Ascending aorta (tissue), 2 donors: ENCODE measurements around the gene DEPDC5. TPM values are rescaled to one million over a fixed set of nuclear protein-coding genes. Genes with fewer than 3 reads are reported as not detected.
A peak's percentile ranks its signal among the peaks of the same experiment; 100 is the strongest.

Experiments
- DNase-seq, 2 donors: peaks; one replicate each; pipeline ENCODE4 v3.0.0-alpha.2; 2019; ENCODE audit warnings: low spot score in 2 of 2
- H3K27ac ChIP-seq, 2 donors: fragments of 200-600 bp; sonication (generic); one replicate each; pipeline ENCODE4 v1.5.1; 2016 to 2017; ENCODE audit warnings: mild to moderate bottlenecking in 1 of 2
- H3K27me3 ChIP-seq: fragments of 200-600 bp; sonication (generic); one replicate; pipeline ENCODE4 v1.5.1; 2017
- H3K36me3 ChIP-seq, 2 donors: fragments of 200-600 bp; sonication (generic); one replicate each; pipeline ENCODE4 v1.5.1; 2016
- H3K4me1 ChIP-seq, 2 donors: fragments of 200-600 bp; sonication (generic); one replicate each; pipeline ENCODE4 v1.5.1; 2016 to 2017; ENCODE audit warnings: mild to moderate bottlenecking in 1 of 2
- H3K4me3 ChIP-seq, 2 donors: fragments of 200-600 bp; sonication (generic); one replicate each; pipeline ENCODE4 v1.5.1; 2016 to 2017; ENCODE audit warnings: mild to moderate bottlenecking in 1 of 2
- H3K9me3 ChIP-seq, 2 donors: fragments of 200-600 bp; sonication (generic); one replicate each; pipeline ENCODE4 v1.5.1; 2016
- intact Hi-C: fragments of 100-400 bp; cut with DNase I; formaldehyde crosslinking; loops from one replicate; pipeline ENCODE4 v1.15.1; 2023
- total RNA-seq: library from RNA; depleted of rRNA; stranded (reverse); fragments of >200 nt; gene quantifications from one replicate; pipeline ENCODE4 v1.1.0, GENCODE V29; 2016
- TF ChIP-seq, protein P1 (sequence below), 3 experiments: fragments of 200-600 bp in 2 of 3; fragments of 450-650 bp in 1 of 3; sonication (generic) in 2 of 3; IDR thresholded peaks; one replicate each; pipeline ENCODE4 v1.5.1; 2016 to 2019; ENCODE audit warnings: antibody characterized with exemption in 3 of 3, mild to moderate bottlenecking in 1 of 3, moderate library complexity in 1 of 3

The DEPDC5 gene
- total RNA-seq, 1 donor from 2014 or later = 5.2 TPM

DNA sequence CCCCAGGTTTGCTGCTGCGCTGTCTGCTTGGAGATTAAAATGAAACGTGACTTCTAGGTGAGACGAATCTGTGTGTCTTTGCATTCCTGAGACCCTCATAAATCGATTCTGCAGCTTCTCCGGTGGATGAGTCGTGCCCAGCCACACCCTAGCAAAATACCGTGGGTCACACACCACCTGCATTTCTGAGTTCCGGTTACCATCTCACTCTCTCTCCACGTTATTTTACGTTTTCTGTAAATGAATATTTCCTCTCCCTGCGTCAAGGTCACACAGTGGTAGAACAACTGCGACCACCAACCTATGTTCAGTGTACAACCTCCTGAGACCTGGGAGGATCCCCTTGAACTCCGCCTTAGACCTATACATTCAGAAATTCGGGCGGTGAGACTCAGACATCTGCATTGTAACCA lies 191.6 kb downstream of the DEPDC5 start:
- intact Hi-C loops = loop anchor here (10.0 kb wide), 1 partner anchor 281 kb away; the partner anchor contains the start of gene PISD
- Histone ChIP-seq H3K27ac (peak overlapping the region; percentile 95 to 99), H3K4me3 (peak overlapping the region; percentile 83 to 98), H3K9me3 (no peaks in the 10 kb centered on the region), H3K36me3 (peaks cover 0 to 4% of the 10 kb centered on the region in 2 donors), H3K27me3 (no peaks in the 10 kb centered on the region), H3K4me1 (peaks cover 1 to 9% of the 10 kb centered on the region in 2 donors)
- no peak for DNase-seq
- TF ChIP-seq, protein P1, sequence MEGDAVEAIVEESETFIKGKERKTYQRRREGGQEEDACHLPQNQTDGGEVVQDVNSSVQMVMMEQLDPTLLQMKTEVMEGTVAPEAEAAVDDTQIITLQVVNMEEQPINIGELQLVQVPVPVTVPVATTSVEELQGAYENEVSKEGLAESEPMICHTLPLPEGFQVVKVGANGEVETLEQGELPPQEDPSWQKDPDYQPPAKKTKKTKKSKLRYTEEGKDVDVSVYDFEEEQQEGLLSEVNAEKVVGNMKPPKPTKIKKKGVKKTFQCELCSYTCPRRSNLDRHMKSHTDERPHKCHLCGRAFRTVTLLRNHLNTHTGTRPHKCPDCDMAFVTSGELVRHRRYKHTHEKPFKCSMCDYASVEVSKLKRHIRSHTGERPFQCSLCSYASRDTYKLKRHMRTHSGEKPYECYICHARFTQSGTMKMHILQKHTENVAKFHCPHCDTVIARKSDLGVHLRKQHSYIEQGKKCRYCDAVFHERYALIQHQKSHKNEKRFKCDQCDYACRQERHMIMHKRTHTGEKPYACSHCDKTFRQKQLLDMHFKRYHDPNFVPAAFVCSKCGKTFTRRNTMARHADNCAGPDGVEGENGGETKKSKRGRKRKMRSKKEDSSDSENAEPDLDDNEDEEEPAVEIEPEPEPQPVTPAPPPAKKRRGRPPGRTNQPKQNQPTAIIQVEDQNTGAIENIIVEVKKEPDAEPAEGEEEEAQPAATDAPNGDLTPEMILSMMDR (IDR thresholded peaks at IDR 0.05) = no peak

DNA sequence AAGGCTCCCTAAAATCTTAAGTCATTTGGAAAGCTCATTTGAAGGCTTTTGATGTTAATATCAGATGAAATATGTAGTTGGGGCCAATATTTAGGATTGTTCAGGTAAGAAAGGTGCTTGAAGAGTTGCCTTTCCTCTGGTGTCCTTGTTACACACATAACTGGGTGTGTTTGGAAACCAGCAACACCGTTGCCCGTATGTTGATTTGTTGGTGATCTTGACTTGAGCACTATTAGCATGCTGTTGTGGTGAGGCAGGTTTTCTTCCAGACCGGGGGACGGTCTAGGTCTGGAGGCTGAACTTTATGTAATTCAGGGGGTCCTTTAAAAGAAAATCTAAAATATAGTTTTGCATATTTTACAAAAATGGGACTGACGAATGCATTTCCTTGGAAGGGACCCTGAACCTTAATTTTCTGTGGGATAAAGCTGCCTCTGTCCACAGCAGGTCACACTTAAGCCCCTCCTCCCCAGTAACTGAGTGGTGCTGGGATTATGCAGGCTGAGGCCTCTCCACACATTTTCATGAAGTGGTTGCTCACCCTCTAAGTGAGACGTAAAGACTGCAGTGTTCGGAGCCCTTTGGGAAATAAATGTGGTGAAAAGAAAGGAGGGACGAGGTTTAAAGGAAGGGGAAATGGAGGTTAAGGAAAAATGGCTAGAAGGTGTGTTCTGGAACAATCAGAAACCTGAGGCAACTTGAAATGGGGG lies 192.3 kb downstream of the DEPDC5 start:
- Histone ChIP-seq H3K27ac (peak overlapping the region; percentile 95 to 99), H3K4me3 (peak overlapping the region; percentile 83 to 98), H3K27me3 (no peaks in the 10 kb centered on the region), H3K36me3 (peaks cover 0 to 4% of the 10 kb centered on the region in 2 donors), H3K4me1 (peaks cover 8 to 15% of the 10 kb centered on the region in 2 donors), H3K9me3 (no peaks in the 10 kb centered on the region)
- TF ChIP-seq, protein P1 (IDR thresholded peaks at IDR 0.05) = no peak
- intact Hi-C loops = loop anchor here (10.0 kb wide), 1 partner anchor 281 kb away; the partner anchor contains the start of gene PISD
- DNase-seq = no peak

DNA sequence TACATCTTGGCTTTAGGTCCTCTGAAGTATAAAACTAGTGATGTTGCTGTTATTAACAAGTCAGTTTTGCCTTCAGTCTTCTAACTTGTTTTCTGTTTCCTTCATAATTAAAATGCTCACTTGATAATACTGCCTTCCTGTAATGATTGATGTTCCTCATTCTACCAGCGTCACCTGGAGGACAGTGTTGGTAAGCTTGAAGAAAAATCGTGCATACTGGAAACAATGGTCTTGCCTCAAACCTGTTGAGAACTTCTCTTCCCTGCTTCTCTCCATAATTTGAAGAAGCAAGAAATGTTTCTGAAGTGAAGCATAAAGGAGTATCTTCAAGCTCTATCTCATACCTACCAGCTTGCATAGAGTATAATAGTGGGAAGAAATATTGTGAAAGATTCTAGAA lies 193.5 kb downstream of the DEPDC5 start:
- no peaks in the 10 kb centered on the region for H3K27me3 ChIP-seq
- H3K4me1 ChIP-seq = peaks cover 11 to 26% of the 10 kb centered on the region in 2 donors
- TF ChIP-seq, protein P1 (IDR thresholded peaks at IDR 0.05) = peak; percentile 13 to 39 (median 14)
- H3K27ac ChIP-seq = peak overlapping the region; percentile 95 to 99
- H3K9me3 ChIP-seq = no peaks in the 10 kb centered on the region
- intact Hi-C loops = loop anchor here (10.0 kb wide), 1 partner anchor 282 kb away; the partner anchor contains the start of gene PISD
- H3K36me3 ChIP-seq = peaks cover 0 to 4% of the 10 kb centered on the region in 2 donors
- H3K4me3 ChIP-seq = peak overlapping the region; percentile 83 to 98
- no peak for DNase-seq

DNA sequence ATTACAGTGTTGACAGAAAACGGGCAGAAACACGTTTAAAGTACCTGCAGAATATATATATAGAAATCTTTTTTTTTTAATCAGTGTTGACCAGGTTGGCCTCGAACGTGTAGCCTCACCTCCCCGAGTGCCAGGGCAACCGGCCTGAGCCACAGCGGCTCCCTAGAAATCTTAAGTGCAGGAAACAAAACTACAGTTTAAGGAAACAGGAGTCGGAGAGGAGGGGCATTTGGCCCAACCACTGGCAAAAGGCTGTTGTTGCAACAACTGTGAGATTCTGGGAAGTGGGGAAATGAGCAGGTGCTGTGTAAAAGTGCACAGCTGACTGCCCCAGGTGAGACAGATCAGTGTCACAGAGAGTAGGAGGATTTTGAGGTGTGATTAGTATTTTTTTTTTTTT lies 194.2 kb downstream of the DEPDC5 start:
- no peaks in the 10 kb centered on the region for H3K9me3 ChIP-seq
- no peak overlapping the region for H3K4me3 ChIP-seq
- H3K27me3 ChIP-seq = no peaks in the 10 kb centered on the region
- peaks cover 11 to 31% of the 10 kb centered on the region in 2 donors for H3K4me1 ChIP-seq
- DNase-seq = no peak
- intact Hi-C loops = loop anchor here (10.0 kb wide), 1 partner anchor 283 kb away; the partner anchor contains the start of gene PISD
- H3K36me3 ChIP-seq = peaks cover 0 to 4% of the 10 kb centered on the region in 2 donors
- peak overlapping the region; percentile 29 to 99 for H3K27ac ChIP-seq
- TF ChIP-seq, protein P1 (IDR thresholded peaks at IDR 0.05) = no peak

DNA sequence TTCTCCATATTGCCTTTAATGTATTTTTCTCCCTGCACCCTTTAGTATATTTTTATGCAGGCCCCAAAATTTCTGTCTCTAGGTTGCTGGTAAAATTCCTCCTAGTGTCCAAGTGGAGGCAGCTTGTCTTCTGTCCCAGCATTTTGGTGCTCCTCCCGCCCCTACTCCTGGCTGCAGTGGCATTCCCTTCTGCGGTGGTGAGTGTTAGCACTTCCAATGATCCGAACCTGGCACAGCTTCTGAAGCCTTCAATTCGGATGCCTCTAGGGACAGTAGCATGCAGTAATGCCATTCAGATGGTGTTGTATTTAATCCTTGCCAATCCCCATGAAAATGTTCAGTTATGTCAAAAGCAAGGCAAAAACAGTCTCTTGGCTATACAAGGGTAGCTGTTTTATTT lies 196.4 kb downstream of the DEPDC5 start:
- H3K27me3 ChIP-seq = no peaks in the 10 kb centered on the region
- H3K27ac ChIP-seq = peak overlapping the region; percentile 80 to 84
- intact Hi-C loops = no loop called here
- no peak for DNase-seq
- TF ChIP-seq, protein P1 (IDR thresholded peaks at IDR 0.05) = no peak
- H3K36me3 ChIP-seq = peaks cover 0 to 4% of the 10 kb centered on the region in 2 donors
- peak overlapping the region in 1 of 2 donors; percentile 7 for H3K4me3 ChIP-seq
- H3K4me1 ChIP-seq = peaks cover 17 to 47% of the 10 kb centered on the region in 2 donors
- no peaks in the 10 kb centered on the region for H3K9me3 ChIP-seq
